GM19035 (cell line): ENCODE results near the gene DPYSL5.

Source experiments
- ATAC-seq: cut with Tn5 transposase; IDR thresholded peaks from one replicate; pipeline ENCODE4 v1.9.1; 2021; ENCODE audit not compliant: unreplicated experiment

The DPYSL5 gene

GRCh38 chr2:26985807-26986206 is 137.9 kb downstream of the DPYSL5 start:
- ATAC-seq = no peak

DNA sequence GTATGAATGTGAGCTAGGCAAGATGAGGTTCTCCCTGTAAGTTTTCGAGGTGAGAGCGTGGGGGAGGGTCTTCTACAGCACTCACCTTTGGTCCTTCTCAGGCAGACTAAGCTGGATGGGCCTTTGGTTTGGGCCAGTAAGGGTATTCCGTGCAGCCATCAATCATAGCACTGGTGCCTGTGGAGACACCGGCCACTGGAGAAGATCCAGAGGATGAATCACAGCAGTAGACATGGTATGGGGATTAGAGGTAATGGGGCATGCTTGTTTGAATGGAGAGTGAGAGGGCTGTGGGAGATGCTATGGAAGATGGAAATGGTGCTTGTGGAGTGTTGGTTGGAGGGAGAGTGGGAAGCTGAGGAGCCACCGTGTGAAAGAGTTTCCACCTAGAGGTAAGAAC is 138.6 kb downstream of the DPYSL5 start:
- ATAC-seq = no peak

- ATAC-seq = no peak
These were observed 140.3 kb downstream of the DPYSL5 start for GRCh38 chr2:26988058-26988860.

- ATAC-seq = no peak
These were observed 141.2 kb downstream of the DPYSL5 start for GRCh38 chr2:26989156-26989555.

- ATAC-seq = no peak
These were observed 143.8 kb downstream of the DPYSL5 start for GRCh38 chr2:26991717-26992116.

GRCh38 chr2:26993768-26994167 is 145.8 kb downstream of the DPYSL5 start:
- no peak for ATAC-seq

- ATAC-seq = no peak
These were observed 147.1 kb downstream of the DPYSL5 start for GRCh38 chr2:26994983-26995382.

DNA sequence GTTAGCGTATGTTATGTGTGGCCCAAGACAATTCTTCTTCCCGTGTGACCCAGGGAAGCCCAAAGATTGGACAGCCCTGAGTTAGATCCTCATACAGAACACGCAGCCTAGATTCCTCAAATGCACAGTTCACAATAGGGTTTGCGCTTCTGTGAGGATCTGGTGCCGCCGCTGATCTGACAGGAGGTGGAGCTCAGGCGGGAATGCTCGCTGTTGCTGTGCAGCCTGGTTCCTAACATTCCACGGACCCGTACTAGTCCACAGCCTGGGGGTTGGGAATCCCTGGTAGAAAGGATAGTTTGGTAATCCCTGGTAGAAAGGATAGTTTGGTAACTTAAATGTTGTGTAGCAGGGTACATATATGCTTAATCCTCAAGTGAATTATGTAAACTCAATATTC is 149.5 kb downstream of the DPYSL5 start:
- ATAC-seq = no peak

DNA sequence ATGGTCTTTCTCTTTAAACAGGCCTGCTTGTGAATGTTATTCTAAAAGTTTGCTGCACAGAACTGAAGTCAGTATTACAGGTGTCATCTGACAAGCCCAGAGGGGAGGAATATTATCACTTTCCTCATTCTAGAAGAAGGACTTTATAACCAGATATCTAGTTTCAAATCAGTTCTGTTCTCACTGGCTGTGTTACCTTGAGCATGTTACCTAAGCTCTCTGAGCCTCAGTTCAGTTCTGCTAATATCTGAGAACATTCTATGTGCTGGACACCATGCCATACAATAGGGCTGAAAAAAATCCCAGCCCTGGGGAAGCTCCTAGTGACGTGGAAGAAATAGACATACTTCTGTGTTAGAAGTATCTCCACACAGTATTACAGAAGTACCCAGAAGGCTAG is 150.4 kb downstream of the DPYSL5 start:
- ATAC-seq = no peak
